NCI-H187 (cell line): ENCODE data around the gene SYNJ2BP.
"Not testable (repeated sequence)": the region's sequence is repeated elsewhere in the genome, so short reads cannot be mapped to it uniquely, and the experiment has no call there.

ENCODE experiments used
- DNase-seq, 2 experiments: peaks; one replicate each; lab custom pipeline; 2025; lab: John Stamatoyannopoulos, UW

Gene SYNJ2BP, protein sequence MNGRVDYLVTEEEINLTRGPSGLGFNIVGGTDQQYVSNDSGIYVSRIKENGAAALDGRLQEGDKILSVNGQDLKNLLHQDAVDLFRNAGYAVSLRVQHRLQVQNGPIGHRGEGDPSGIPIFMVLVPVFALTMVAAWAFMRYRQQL

DNA sequence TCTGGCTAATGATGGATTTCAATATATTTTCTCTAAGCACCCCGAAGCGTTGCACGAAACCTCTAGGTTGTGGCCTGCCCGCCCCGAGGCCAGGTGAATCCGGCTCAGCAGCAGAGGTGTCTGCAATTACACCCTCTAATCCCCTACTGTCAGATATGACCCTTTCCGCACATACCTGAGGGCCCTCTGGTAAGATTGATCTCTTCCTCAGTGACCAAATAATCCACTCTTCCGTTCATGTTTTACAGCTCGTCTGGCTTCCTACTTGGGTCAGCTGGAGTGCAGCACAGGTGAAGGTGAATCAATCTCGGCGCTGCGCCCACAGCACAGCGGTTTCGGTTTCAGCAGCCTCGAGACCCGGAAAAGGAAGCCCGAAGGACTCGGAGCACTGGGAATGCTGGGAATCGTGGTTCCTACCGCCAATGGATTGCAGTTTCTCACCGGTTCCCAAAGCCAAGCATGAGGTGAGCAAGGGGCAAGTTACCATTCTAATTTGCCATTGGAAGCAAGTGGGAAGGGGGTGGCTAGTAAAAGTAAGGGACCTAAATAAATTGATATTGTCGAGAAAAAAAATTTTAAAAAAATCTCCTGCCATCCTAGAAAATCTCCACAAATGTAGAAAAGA, at the start of gene SYNJ2BP:
SYNJ2BP (minus strand) TSS at position 366 of the 625 bp plus-strand sequence; CDS start at position 239, 127 bp downstream.
- DNase-seq, result peak; percentile 70 to 88

DNA sequence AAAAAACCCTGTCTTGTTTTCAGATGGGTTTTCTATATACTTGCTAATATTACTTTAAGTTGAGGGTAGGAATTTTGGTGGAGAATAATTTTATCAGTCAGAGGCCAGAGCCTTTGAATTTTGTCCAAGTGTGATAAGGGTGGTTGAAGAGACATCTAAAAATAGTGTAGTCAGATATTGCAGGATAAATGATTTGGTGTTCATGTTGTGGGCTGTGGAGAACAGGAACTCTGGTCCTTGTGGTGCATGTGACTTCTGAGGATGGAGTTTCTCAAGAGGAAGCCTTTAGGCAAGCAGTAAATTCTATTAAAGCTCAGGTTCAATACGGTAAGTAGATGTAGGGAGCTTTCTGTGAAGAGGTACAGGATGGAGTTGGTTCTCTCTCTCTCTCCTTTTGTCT, 37.8 kb upstream of the SYNJ2BP start:
- no peak for DNase-seq

DNA sequence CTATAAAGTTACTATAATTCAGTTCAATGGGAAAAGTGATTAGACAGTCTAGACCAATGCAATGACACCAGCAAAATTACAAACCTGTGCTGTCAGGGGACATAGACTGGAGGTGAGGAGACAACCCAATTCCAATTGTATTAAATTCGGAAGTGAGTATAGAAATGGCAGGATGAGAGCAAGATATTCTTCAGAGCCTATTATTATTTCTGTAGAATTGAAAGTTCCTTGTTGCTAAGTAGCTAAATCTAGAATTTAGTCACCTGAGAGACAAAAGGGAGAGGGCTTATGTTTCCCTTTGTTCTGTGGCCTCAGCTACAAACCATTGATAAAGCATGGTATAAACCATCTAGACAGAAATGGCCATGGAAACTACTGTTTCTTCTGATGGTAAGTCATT, 35.0 kb upstream of the SYNJ2BP start, which contains the start of gene ADAM21:
ADAM21 (plus strand) TSS at position 301 of the 400 bp plus-strand sequence. CDS start 5,326 bp downstream, outside the sequence.
- no peak for DNase-seq

DNA sequence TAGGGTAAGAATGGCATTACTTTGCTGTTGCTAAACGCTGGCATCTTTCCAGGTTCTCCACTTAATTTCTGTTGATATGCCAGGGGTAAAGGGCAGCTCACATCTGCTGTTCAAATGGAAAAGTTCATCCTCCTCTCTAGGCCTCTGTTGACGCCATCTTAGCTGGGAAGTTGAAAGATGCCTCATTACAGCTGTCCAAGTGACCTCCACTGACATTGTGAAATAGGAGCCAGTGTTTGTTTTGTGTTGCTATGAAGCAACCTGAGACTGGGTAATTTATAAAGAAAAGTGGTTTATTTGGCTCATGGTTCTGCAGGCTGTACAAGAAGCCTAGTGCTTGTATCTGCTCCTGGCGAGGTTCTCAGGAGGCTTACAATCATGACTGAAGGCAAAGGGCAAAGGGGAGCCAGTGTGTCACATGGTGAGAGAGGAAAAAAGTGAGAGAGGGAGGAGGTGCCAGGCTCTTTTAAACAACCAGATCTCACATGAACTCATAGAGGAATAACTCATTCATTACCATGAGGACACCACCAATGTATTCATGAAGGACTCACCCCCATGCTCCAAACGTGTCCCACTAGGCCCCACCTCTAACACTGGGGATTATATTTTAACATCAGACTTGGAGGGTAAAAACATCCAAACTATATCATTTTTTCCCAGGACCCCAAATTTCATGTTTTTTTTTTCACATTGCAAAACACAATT, 31.9 kb upstream of the SYNJ2BP start:
- DNase-seq, result no peak

DNA sequence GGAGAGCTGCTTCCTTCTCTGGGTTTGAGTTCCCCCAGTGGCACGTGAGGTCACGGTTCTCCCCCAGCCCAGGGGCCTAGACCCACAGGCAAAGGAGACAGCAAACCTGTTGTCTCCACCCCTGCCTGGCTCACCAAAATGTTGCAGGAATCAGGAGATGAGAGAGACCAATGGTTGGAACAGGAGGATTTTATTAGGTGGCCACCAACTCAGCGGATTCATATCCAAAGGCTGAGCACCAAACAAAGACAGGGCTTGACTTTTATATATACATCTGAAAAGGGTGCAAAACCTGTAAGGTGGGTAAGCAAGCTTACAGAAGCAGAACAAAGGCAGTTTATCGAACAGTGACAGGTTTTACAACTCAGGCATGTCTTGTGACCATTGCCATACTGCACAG, 25.9 kb upstream of the SYNJ2BP start:
- no peak for DNase-seq

DNA sequence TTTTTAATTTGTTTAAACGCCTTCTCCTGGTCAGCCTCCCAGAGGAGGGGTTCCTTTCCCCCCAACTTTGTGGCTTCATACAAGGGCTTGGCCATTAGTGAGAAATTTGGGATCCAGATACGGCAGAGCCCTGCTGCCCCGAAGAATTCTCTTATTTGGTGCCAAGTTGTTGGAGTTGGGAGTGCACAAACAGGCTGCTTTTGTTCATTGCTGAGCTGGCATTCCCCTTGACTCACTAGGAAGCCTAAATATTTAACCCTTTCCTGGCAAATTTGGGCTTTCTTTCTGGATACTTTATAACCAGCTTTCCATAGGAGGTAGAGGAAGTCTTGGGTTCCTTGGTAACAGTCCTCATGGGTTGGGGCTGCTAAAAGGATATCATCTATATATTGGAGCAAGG, 24.8 kb upstream of the SYNJ2BP start:
- DNase-seq, result no peak

DNA sequence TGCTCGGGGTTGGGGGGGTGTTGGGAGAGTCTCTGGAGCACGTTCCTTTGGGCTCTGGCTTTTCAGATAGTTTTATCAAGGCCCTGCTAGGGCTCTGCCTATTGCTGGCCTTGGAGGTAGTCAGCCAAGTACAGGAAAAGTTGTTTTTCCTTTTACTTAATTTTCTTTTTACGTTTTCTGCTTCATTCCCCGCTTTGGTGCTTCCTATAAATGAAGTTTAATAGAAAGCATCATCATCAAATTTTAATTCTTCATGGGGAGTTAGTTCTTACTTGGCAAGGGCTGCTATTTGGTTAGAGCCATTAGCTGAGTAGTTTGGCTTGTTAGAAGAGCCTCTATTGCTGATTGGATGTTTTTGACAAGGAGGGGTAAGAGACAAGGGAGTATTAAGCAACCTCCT, 20.0 kb upstream of the SYNJ2BP start:
- no peak for DNase-seq

DNA sequence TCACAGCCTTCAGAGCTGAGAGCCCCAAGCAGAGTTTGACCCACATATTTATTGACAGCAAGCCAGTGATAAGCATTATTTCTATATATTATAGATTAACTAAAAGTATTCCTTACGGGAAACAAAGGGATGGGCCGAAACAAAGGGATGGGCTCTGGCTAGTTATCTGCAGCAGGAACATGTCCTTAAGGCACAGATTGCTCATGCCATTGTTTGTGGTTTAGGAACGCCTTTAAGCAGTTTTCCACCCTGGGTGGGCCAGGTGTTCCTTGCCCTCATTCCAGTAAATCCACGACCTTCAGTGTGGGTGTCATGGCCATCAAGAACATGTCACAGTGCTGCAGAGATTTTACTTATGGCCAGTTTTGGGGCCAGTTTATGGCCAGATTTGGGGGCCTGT, 9.7 kb upstream of the SYNJ2BP start:
- not testable (repeated sequence) for DNase-seq

DNA sequence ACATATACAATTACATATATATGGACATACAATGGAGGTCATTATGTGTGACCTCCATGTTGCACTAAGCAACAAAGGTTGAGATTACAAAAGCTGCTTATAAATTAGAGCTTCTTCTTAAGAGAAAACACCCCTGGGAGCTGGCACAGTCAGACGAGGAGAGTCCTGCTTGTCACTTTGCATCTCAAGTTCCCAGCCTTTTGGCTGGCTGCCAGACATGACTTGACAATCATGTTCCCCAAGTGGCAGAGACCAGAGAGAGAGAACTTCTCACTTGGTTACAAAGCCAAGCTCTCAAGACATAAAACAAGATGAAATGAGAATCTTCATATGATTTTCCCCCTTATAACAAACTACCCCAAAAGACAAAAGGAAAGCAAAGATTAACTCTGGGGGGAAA, 8.5 kb upstream of the SYNJ2BP start:
- DNase-seq, result peak in 1 of 2 experiments; percentile 17

DNA sequence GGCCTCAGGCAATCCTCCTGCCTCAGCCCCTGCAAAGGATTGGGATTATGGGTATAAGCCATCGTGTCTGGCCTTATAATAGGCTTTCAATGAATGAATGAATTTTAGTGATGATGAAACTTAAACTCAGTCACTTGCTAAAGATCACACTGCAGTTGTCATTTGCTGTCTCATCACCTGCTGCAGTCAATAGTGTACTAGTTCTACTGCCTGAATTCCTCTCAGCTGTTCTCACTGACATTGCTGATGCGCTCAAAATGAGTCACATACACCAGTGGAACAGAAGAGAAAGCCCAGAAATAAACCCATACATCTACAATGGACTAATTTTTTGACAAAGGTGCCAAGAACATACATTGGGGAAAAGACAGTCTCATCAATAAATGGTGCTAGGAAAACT, 5.6 kb upstream of the SYNJ2BP start:
- DNase-seq, result no peak

DNA sequence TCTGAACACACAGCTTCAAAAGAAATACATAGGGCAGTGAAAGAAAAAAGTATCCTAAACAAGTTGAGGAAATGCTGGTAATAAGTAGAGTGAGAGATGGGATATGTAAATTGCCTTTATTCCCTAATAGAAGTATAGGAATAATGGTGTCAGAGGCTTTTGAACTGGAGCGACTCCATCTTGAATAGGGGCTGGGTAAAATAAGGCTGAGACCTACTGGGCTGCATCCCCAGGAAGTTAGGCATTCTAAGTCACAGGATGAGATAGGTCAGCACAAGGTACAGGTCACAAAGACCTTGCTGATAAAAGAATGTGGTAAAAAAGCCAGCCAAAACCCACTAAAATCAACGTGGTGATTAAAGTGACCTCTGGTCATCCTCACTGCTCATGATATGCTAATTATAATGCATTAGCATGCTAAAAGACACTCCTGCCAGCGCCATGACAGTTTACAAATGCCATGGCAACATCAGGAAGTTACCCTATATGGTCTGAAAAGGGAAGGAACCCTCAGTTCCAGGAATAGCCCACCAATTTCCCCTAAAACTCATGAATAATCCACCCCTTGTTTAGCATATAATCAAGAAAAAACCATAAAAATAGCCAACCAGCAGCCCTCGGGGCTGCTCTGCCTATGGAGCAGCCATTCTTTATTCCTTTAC, 2.5 kb upstream of the SYNJ2BP start:
- not testable (repeated sequence) for DNase-seq

DNA sequence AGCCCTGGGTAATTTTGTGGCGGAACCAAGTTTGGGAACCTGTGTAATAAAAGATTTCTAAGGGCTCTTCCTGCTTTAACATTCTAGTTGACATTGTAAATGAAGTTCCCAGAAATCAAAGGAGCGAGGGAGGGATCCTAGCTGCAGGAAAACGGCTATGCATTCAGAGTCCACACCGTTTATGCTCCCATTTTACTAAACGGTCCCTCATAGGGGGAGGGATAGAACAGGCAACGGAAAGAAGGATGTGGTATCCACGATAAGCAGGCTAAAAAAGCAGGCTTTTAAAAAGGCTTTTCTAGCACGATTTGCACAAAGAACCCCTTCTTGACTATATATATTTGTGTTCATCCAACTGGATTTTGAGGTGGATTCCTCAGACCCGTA, 559 bp downstream of the SYNJ2BP start:
- peak in 1 of 2 experiments; percentile 82 for DNase-seq

DNA sequence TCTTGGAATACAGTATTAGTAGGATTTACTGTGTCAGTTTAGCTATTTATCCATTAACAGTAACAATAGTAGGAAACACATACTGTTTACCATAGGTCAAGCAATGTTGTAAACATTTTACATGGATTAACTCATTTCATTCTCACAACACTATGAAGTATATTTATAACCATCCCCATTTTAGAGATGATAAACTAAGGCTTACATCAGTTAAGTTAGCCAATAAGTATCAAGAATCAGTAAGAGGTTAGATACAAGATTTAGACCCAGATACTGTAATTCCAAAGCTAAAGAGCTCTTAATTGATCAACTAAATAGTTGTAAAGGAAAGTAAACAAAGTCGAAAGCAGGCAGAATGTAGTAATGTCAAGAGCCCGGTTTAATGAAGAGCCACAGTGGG, 1.1 kb downstream of the SYNJ2BP start:
- DNase-seq, result no peak

DNA sequence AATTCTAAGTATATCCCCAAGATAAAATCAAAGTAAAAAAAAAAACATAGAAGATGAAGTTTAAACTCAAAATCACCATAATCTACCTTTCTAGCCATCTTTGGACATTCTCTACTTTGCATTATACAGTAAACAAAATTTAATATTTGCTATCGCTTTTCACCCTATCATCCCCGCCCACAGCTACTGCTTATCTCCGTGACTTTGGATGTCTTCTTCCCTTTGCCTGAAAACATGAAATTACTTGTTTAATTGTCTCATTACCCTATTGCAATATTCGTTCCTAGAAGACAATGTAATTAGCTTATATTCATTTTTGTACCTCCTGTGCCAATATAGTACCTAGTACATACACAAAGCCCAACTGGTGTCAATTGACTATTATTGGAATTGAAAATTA, 9.3 kb downstream of the SYNJ2BP start:
- DNase-seq, result no peak

DNA sequence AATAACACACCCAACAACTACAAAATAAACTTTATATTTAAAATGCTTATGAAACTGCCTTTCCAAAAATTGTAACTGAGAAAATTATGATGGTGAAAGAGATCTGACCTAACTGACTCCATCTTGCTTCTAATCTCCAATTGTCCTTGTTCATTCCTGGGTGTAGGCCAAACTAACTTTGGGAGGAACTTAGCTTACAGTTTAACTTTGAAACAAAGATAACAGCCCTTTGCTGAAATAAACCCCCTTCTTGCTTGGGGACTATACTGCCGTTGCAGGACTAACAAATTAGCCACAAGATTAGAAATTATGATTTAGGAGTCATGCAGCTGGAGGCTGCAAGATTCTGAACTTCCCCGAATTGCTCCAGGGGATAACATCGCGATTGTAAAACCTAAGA, 10.7 kb downstream of the SYNJ2BP start:
- DNase-seq, result not testable (repeated sequence)

DNA sequence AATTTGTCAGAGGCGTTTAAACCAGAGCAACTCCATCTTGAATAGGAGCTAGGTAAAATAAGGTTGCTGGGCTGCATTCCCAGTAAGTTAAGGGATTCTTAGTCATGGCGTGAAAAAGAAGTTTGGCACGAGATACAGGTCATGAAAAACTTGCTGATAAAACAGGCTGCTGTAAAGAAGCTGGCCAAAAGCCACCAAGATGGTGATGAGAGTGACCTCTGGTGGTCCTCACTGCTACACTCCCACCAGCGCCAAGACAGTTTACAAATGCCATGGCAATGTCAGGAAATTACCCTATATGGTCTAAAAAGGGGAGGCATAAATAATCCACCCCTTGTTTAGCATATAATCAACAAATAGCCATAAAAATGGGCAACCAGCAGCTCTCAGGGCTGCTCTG, 13.6 kb downstream of the SYNJ2BP start:
- not testable (repeated sequence) for DNase-seq

DNA sequence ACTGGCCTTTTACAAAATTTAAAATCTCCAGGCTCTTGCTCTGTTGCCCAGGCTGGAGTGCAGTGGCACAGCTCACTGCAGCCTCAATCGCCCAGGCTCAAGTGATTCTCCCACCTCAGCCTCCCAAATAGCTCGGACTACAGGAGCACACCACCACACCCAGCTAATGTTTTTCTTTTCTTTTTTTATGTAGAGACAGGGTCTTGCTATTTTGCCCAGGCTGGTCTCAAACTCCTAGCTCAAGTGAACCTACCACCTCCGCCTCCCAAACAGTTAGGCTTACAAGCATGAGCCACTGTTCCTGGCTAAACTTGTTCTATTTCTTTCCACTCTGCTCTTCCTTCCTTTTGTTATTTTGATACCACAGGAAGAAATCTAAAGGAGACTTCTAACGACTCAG, 15.2 kb downstream of the SYNJ2BP start:
- DNase-seq, result no peak

DNA sequence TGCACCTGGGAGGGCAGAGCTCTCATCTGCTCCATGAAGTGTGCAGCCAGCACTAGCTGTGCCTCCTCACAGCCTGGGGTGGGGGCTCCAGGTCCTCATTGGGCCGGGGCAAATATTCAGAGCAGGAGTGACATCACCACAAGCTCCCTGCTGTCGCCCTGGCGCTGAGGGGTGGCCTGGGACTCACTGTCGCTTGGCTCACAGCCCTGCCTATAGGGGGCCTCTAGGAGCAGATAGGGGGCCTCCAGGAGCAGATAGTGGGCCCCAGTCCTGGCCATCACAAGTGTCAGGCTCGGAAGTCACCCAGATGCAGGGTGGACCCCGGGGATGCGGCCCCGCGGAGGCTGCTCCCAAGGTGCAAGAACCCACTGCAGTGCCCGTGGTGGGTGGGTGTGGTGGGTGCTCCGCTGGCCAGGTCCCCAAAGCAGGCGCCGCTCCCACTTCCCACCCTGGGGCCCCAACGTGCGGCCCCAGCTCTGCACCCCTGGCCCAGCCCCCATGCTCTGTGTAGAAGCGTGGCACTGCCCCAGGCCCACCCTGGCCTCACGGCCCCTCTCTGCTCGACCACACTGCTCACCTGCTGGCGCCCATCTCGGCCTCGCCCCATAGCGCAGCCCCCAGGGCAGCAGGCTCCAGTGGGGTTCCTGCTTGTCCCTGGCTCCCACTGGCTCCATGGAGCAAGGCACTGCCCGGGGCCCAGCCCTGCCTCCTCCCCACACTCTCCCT, 18.0 kb downstream of the SYNJ2BP start:
- DNase-seq, result no peak

DNA sequence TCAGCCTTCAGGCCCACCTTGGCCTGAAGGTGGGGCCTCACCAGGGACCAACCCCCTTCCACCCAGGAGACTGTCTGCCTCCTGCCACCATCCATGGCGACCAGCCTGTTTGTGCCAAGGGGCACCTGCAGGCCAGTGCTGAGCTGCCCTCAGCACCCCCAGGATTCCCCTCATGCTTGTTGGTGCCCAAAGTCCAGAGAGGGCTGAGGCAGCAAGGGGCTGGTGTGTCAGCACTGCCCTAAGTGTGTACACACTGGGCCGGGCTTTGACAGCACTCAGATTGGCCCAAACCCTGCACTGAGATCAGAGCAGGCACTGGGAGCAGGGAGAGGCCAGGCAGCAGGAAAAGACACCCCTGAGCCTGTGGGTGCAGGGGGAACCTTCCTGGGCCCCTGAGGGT, 18.6 kb downstream of the SYNJ2BP start:
- no peak for DNase-seq

DNA sequence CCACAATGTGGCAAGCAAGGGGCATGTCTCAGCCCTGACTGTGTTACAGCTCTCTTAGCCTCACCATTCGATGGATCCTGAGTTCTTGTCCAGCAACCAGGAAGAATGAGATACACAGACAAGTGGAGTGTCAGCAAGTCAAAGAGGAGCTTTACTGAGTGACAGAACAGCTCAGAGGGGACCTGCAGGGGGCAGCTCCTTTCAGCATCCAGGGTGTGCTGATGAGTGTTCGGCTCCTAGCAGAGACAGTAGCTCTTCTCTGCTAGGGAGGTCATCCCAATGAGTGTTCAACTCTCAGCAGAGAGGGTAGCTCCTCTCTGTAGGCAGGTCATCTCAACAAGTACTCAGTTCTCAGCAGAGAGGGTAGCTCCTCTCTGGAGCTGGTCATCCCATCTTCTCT, 19.1 kb downstream of the SYNJ2BP start:
- no peak for DNase-seq

DNA sequence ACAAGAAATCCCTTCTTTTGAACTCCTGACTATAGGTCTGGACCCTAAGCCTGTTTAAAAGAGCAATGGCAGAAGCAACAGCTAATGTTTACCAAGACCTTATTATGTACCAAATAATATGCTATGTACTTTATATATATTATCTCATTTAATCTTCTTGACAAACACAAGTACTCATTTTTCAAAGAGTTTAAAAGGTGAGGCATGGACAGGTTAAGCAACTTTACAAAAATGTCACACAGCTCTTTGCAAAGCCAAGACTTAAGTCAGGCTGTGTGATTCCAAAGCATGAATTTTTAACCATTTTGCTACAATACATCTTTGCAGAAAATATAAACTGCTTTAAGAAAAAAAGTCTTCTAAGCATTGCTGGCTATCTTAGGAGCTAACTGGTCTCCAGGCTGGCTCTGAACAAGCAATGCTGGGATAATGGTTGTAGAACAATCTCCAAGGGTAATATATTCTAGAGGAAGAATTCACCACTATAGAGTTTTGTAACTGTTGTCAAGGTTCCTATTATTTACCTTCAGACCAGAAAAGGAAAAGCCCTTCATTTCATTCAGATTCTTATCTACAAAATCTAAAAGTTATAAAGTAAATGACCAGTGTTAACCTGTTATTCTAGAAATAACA, 22.1 kb downstream of the SYNJ2BP start:
- DNase-seq, result no peak

DNA sequence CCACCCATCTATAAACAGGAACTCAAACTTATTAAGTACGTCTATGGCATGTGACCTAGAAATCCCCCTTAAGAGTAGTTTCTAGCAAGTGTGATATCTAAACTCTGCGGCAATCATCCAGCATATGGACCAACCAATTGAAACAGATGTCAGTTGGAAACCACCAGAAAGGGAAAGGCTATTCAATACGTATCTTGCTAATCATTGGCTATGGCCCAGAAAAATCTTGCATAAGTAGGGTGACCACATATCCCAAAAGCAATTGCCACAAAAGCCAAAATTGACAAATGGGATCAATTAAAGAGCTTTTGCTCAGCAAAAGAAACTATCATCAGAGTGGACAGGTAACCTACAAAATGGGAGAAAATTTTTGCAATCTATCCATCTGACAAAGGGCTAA, 24.2 kb downstream of the SYNJ2BP start:
- DNase-seq, result no peak
